Activated CD8-positive, alpha-beta memory T cell treated with anti-CD3 and anti-CD28 coated beads, Interleukin-2, amount 50 U/mL, for 1 hour (primary cell): Measurements from ENCODE around the gene ZIM2.

Experiments used
- DNase-seq: peaks from one replicate; pipeline ENCODE4 v3.0.0-alpha.2; 2020; ENCODE audit errors: extremely low read depth

ZIM2 gene

GRCh38 chr19:56808717-56809392 is 31.7 kb downstream of the ZIM2 start:
- no peak for DNase-seq

- DNase-seq: no peak
These were observed 33.9 kb downstream of the ZIM2 start for GRCh38 chr19:56806639-56807038.

GRCh38 chr19:56778351-56778750 is 62.2 kb downstream of the ZIM2 start:
- no peak for DNase-seq

DNA sequence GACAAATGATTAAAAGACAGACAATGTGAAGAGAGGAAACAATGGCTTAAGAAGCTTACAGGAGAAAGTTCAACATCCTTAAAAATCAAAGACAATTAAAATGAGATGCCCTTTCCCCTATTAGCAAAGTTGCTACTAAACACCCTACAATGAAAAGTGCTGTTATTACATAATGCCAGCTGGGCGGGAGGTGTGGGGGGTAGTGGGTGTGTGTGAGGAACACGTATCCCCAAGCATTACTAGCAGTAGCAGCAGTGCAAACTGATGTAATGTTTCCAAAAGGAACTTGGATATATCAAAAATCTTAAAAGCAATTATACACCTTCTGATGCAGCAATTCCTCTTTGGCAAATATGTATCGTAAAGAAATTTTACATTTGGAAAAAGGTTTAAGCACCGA is 70.9 kb downstream of the ZIM2 start:
- DNase-seq: no peak

GRCh38 chr19:56765137-56765536 is 75.4 kb downstream of the ZIM2 start:
- no peak for DNase-seq

DNA sequence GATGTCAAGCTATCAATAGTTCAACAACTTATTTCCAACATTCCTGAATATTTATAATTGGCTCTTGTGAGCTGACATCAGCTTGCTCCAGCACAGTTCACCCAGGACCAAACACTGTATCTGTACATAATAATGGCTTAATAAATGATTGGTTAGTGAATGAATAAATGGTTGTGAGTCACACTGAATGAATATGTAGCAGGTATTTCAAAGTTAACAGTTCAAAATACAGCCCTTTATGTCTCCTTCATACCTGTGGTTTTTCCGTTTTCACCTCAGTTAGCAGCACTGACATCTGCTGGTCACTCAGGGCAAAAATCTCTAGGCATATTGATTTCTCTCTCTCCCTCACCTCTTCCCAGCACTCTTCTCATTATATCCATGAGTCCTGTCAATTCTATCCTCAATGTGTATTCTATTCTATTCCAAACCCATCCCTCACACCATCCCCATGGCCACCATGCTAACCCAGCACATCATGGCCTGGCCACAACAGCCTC is 76.3 kb downstream of the ZIM2 start:
- no peak for DNase-seq

- no peak for DNase-seq
These were observed 79.7 kb downstream of the ZIM2 start for GRCh38 chr19:56760842-56761241.

- no peak for DNase-seq
These were observed 81.0 kb downstream of the ZIM2 start for GRCh38 chr19:56759531-56759930.

GRCh38 chr19:56751078-56751489 is 89.4 kb downstream of the ZIM2 start:
- DNase-seq: no peak

GRCh38 chr19:56750658-56751057 is 89.9 kb downstream of the ZIM2 start:
- no peak for DNase-seq

- DNase-seq: no peak
These were observed 92.1 kb downstream of the ZIM2 start for GRCh38 chr19:56748378-56748777.

GRCh38 chr19:56746367-56746766 is 94.2 kb downstream of the ZIM2 start:
- no peak for DNase-seq

DNA sequence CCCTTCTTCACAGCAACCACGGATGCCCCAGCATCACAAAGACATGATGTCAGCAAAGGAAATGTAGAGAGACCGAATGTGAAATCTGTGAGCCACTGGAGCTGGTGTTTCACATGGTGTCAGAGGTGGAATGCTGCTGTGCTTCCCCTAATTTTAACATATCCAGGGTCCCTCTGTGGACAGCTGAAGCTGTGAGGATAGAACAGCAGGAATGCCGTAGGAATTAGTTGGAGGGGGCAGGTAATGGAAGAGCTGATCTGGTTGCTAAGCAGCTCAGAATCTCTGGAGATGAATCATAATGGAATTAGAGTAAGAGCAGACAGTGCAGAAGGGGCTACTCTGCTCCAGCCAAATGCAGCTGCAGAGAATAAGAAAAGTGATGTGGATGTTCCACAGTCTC is 100.0 kb downstream of the ZIM2 start:
- DNase-seq: no peak

DNA sequence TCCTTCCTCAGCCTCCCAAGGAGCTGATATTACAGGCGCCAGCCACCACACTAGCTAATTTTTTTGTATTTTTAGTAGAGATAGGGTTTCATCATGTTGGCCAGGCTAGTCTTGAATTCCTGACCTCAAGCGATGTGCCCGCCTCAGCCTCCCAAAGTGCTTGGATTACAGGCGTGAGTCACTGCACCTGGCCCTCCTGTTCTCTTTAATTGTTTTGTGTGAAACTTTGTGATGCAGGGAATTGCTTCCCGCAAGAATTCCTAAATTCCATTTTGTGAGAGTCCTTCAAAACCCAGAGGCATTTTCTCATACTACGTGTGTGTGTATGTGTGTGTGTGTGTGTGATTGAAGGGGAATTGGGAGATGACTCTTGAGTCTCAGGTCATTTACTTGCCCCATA is 104.0 kb downstream of the ZIM2 start:
- no peak for DNase-seq

- DNase-seq: no peak
These were observed 107.5 kb downstream of the ZIM2 start for GRCh38 chr19:56732976-56733375.

- DNase-seq: no peak
These were observed 112.8 kb downstream of the ZIM2 start for GRCh38 chr19:56727677-56728076.

- no peak for DNase-seq
These were observed 114.6 kb downstream of the ZIM2 start for GRCh38 chr19:56725829-56726424.
